Mononuclear cell (primary cell): ENCODE data around the gene PDS5B. TPM values are rescaled to one million over a fixed set of nuclear protein-coding genes. Genes with fewer than 3 reads are reported as not detected.
A peak's percentile ranks its signal among the peaks of the same experiment; 100 is the strongest.
"Not testable (repeated sequence)": the region's sequence is repeated elsewhere in the genome, so short reads cannot be mapped to it uniquely, and the experiment has no call there.

ENCODE experiments used
- H3K27me3 ChIP-seq: 2 replicates; pipeline ENCODE4 v1.6.0; 2011; ENCODE audit warnings: low read length, control low read depth; ENCODE audit not compliant: insufficient read depth
- H3K4me1 ChIP-seq: 2 replicates; pipeline ENCODE4 v1.5.1; 2011; ENCODE audit warnings: mild to moderate bottlenecking, low read length, control low read depth; ENCODE audit not compliant: insufficient read depth
- H3K4me3 ChIP-seq: 2 replicates; pipeline ENCODE4 v1.5.1; 2011; ENCODE audit warnings: mild to moderate bottlenecking, low read length, moderate library complexity
- H3K9me3 ChIP-seq: 2 replicates; pipeline ENCODE4 v1.5.1; 2011; ENCODE audit warnings: low read depth, mild to moderate bottlenecking, control low read depth, low read length
- total RNA-seq: library from RNA; depleted of rRNA; stranded (reverse); fragments of >200 nt; gene quantifications from one replicate; pipeline ENCODE4 v1.2.3, GENCODE V29; 2012

The PDS5B gene
- 59.5 TPM for total RNA-seq

GRCh38 chr13:32586080-32586900 is at the start of gene PDS5B:
Gene PDS5B (plus strand): TSS chr13:32586452. CDS start chr13:32648773, 62,321 bp downstream.
- Histone ChIP-seq H3K4me3 (peak within 1 kb of the TSS; percentile 91), H3K9me3 (no peaks in the 10 kb centered on the region), H3K4me1 (peaks cover 27% of the 10 kb centered on the region), H3K27me3 (no peaks in the 10 kb centered on the region)

- H3K4me3 ChIP-seq, result peak overlapping the region; percentile 93
- no peaks in the 10 kb centered on the region for H3K27me3 ChIP-seq
- no peaks in the 10 kb centered on the region for H3K9me3 ChIP-seq
- peaks cover 44% of the 10 kb centered on the region for H3K4me1 ChIP-seq
Observed at GRCh38 chr13:32537580-32538142, 48.6 kb upstream of the PDS5B start.

- Histone ChIP-seq H3K27me3 (no peaks in the 10 kb centered on the region), H3K4me3 (peak overlapping the region; percentile 93), H3K4me1 (peaks cover 39% of the 10 kb centered on the region), H3K9me3 (no peaks in the 10 kb centered on the region)
Observed at GRCh38 chr13:32538143-32538620, 48.1 kb upstream of the PDS5B start.

DNA sequence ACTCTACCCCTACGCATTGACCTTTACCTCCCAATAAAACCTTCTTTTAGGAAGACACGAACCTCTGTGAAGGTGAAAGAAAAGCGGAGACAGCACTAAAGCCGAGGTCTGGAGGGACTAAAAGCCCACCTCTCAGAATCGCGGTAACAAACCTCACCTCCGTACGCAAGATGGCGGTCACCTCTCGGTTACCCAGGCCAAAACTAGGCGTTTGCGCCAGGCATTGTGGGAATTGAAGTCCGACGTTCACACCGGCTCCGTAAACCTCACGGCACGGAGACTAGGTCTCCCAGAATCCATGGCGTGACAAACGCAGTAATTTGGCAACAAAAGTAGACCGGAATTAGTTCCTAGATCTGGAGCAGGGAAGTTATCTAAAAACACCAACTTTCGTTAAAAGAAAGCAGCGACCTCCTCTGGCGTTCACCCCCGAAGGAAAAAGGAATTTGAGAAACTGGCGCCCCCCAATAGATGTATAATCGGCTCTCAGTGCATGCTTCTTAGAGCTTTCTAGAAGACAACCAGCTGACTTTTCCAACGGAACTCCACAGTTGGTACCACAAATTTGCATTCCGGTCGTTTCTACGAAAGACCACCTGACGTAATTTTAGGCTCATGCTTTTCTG is 47.5 kb upstream of the PDS5B start, which contains the start of gene N4BP2L2:
Gene N4BP2L2, minus strand, starts transcription at position 175 of the 626 bp plus-strand sequence. CDS start 1,768 bp downstream, outside the sequence.
- Histone ChIP-seq H3K27me3 (no peaks in the 10 kb centered on the region), H3K9me3 (no peaks in the 10 kb centered on the region), H3K4me3 (peak within 1 kb of the TSS; percentile 93), H3K4me1 (peaks cover 33% of the 10 kb centered on the region)

DNA sequence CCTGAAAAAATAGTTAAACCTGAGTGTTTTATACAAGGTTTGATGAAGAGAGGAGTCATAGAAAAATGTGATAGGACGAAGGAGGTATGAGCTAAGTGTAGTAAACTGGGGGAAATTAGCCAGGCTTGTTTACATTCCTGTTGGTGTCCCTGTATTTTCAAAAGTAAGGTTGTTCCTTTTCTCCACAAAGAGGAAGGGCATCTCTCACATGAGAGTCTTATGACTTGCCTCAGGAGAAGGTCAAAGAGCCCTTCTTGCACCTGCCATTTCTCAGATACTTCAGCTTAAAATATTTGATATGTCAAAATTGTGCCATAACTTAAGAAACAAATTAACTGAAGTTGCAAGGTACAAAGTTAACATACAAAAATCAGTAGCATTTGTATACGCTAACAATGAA is 44.0 kb upstream of the PDS5B start:
- Histone ChIP-seq H3K4me1 (peaks cover 13% of the 10 kb centered on the region), H3K27me3 (no peaks in the 10 kb centered on the region)

GRCh38 chr13:32545083-32545482 is 41.2 kb upstream of the PDS5B start:
- H3K4me1 ChIP-seq, result peaks cover 16% of the 10 kb centered on the region
- H3K27me3 ChIP-seq, result no peaks in the 10 kb centered on the region
- H3K4me3 ChIP-seq, result no peak overlapping the region
- H3K9me3 ChIP-seq, result no peaks in the 10 kb centered on the region

More for the DNA sequence above, 44.0 kb upstream of the PDS5B start:
- no peak overlapping the region for H3K4me3 ChIP-seq
- no peaks in the 10 kb centered on the region for H3K9me3 ChIP-seq

GRCh38 chr13:32548837-32549236 is 37.4 kb upstream of the PDS5B start:
- Histone ChIP-seq H3K4me1 (peaks cover 16% of the 10 kb centered on the region), H3K27me3 (no peaks in the 10 kb centered on the region), H3K4me3 (no peak overlapping the region), H3K9me3 (no peaks in the 10 kb centered on the region)

DNA sequence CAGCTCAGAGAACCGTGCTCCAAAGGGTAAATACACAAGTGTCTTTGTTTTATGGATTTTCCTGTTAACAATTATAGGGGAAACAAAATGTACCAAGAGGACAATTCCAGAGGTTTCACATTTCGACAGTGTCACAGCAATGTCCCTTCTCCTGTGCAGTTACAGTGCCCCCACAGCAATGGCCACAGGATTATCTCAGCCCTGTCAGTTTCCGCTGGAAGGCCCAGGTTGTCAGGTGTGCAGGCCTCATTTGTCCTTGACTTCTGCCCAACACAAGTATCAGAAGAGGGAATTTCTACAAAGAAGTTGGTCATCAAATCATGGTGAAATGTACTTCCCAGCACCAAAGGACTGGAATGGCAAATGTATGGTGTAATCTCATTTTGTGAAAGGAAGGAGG is 36.5 kb upstream of the PDS5B start:
- Histone ChIP-seq H3K4me3 (no peak overlapping the region), H3K27me3 (no peaks in the 10 kb centered on the region), H3K4me1 (peaks cover 16% of the 10 kb centered on the region), H3K9me3 (no peaks in the 10 kb centered on the region)

DNA sequence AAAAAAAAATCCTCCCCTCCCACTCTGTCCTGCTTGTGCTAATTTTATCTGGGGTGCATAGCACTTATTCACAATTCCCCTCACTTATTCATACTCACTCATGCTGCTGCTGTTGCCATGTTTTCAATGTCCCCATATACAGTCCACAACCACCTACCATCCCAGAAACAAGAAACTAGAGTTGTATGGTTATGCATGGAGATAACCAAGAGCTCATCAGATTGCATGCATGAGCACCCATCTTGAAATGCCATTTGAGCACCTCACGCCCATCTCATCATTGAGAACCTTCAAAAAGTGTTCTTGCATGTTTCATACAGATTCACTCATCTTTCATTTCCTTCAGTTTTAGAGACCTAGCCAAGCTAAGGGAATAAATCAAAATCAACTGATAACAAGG is 32.5 kb upstream of the PDS5B start:
- Histone ChIP-seq H3K9me3 (no peaks in the 10 kb centered on the region), H3K27me3 (no peaks in the 10 kb centered on the region), H3K4me1 (peaks cover 9% of the 10 kb centered on the region), H3K4me3 (no peak overlapping the region)

DNA sequence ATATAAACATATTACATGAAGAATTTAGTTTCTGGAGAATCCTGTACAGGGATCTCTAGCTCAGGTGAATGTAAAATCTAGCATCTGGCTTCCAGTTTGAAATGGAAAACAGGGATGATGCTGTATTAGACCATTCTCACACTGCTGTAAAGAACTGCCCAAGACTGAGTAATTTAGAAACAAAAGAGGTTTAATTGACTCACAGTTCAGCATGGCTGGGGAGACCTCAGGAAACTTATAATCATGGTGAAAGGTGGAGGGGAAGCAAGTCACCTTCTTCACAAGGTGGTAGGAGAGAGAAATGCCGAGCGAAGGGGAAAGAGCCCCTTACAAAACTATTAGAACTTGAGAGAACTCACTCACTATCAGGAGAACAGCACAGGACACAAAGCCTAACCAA is 30.6 kb upstream of the PDS5B start:
- no peaks in the 10 kb centered on the region for H3K9me3 ChIP-seq
- no peak overlapping the region for H3K4me3 ChIP-seq

GRCh38 chr13:32560842-32561241 is 25.4 kb upstream of the PDS5B start:
- H3K27me3 ChIP-seq, H3K4me3 ChIP-seq, H3K9me3 ChIP-seq, H3K4me1 ChIP-seq: not testable (repeated sequence)

More for the DNA sequence above, 30.6 kb upstream of the PDS5B start:
- H3K4me1 ChIP-seq, result no peaks in the 10 kb centered on the region
- H3K27me3 ChIP-seq, result no peaks in the 10 kb centered on the region

DNA sequence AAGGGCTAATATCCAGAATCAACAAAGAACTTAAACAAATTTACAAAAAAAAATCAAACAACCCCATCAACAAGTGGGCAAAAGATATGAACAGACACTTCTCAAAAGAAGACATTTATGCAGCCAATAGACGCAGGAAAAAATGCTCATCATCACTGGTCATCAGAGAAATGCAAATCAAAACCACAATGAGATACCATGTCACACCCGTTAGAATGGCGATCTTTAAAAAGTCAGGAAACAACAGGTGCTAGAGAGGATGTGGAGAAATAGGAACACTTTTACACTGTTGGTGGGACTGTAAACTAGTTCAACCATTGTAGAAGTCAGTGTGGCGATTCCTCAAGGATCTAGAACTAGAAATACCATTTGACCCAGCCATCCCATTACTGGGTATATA is 10.6 kb upstream of the PDS5B start:
- not testable (repeated sequence) for H3K4me3 ChIP-seq, H3K9me3 ChIP-seq, H3K27me3 ChIP-seq, H3K4me1 ChIP-seq

- H3K4me3 ChIP-seq, result no peak overlapping the region
- peaks cover 4% of the 10 kb centered on the region for H3K9me3 ChIP-seq
- no peaks in the 10 kb centered on the region for H3K4me1 ChIP-seq
- H3K27me3 ChIP-seq, result no peaks in the 10 kb centered on the region
Observed at GRCh38 chr13:32577032-32577431, 9.2 kb upstream of the PDS5B start.

GRCh38 chr13:32581177-32581786 is 5.0 kb upstream of the PDS5B start:
- H3K9me3 ChIP-seq, result peaks cover 4% of the 10 kb centered on the region
- H3K27me3 ChIP-seq, result no peaks in the 10 kb centered on the region
- peaks cover 8% of the 10 kb centered on the region for H3K4me1 ChIP-seq
- no peak overlapping the region for H3K4me3 ChIP-seq

GRCh38 chr13:32582281-32582680 is 4.0 kb upstream of the PDS5B start:
- H3K4me3 ChIP-seq, result no peak overlapping the region
- peaks cover 8% of the 10 kb centered on the region for H3K4me1 ChIP-seq
- H3K9me3 ChIP-seq, result peaks cover 3% of the 10 kb centered on the region
- H3K27me3 ChIP-seq, result no peaks in the 10 kb centered on the region
